CD1c-positive myeloid dendritic cell (primary cell): ENCODE measurements around the gene CORO6.

Experiments used
- DNase-seq: peaks from one replicate; pipeline ENCODE4 v3.0.0-alpha.2; 2016; ENCODE audit errors: extremely low spot score

CORO6 gene

GRCh38 chr17:29613856-29614255, 8.9 kb downstream of the CORO6 start:
- no peak for DNase-seq

GRCh38 chr17:29613352-29613837, 9.3 kb downstream of the CORO6 start:
- peak; percentile 97 for DNase-seq

GRCh38 chr17:29612404-29613280, 10.1 kb downstream of the CORO6 start:
- DNase-seq, result no peak

- DNase-seq, result no peak
Measured at GRCh38 chr17:29612094-29612403, 10.7 kb downstream of the CORO6 start.

DNA sequence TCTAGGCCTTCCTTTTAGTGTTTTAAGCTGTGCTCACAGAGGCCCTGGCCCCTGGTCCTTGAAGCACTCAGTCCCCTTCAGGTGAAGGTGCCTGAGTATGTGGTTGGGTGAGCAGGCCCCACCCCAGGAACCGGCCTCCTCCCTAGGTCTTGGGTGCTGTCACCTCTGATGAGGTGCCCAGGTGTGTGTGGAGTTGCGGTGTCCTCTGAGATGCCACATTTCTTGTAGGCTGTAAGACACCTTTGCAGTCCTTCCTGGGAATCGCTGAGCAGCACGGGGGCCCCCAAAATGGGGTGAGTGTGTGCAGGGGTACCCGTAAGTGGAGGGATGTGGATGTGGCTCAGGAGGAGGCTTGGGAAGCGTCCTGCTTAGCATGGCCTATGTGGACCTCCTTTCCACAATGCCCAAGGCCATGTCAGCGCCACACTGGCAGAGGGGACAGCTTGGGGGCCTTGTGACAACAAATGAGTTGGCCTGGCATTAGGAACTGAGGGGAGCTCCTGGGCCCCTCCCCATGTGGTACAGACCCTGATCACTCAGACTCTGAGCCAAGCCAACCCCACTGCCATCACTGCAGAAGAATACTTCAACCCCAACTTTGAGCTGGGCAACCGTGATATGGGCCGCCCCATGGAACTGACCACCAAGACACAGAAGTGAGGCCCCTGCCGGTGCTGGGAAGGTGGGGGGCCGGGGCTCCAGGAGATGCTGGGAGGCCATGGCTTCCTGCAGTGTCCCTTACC, 11.2 kb downstream of the CORO6 start:
- no peak for DNase-seq

- DNase-seq, result no peak
Measured at GRCh38 chr17:29610395-29610794, 12.3 kb downstream of the CORO6 start.

GRCh38 chr17:29608986-29609385, 13.7 kb downstream of the CORO6 start:
- DNase-seq, result no peak

DNA sequence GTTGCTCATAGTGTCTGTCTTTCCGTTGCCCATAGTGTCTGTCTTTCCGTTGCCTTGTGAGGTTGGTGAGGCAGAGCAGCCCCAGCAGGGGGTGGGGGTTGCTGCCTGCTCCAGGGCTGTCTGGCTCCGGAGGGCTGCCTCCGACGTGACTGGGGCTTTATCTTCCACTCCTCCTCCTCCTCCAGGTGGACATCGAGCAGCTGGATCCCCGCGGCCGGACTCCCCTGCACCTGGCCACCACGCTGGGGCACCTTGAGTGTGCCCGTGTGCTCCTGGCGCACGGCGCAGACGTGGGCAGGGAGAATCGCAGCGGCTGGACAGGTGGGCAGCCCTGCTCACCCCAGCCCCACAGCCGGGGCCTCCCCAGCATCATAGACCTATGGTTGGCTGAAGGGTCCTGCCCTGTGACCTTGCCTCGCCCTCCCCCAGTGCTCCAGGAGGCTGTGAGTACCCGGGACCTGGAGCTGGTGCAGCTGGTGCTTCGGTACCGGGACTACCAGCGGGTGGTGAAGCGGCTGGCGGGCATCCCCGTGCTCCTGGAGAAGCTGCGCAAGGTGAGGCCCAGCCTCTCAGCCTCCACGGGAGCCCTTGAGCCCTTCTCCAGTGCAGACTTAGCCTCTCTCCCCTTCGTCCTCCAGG, 15.0 kb downstream of the CORO6 start:
- no peak for DNase-seq

DNA sequence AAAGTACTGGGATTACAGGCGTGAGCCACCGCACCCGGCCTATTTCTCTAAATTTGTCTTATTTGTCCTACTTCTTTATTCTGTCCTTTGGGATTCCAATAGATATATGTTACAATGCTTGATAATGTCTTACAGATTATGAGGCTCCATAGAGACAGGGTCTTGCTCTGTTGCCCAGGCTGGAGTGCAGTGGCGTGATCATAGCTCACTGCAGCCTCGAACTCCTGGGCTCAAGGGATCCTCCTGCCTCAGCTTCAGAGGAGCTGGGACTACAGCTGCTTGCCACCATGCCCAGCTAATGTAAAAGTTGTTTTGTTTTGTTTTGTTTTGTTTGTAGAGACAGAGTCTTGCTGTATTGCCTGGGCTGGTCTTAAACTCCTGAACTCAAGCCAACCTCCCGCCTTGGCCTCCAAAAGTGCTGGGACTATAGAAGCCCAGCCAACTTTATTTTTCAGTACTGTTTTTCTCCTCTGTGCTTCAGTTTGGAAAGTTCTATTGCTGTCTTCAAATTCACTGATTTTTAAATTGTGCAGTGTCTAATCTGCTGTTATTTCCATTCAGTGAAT, 19.5 kb downstream of the CORO6 start:
- no peak for DNase-seq

GRCh38 chr17:29597361-29598172, 25.1 kb downstream of the CORO6 start:
- no peak for DNase-seq

- DNase-seq, result no peak
Measured at GRCh38 chr17:29596811-29597210, 25.9 kb downstream of the CORO6 start.

- DNase-seq, result no peak
Measured at GRCh38 chr17:29595943-29596774, 26.6 kb downstream of the CORO6 start.

GRCh38 chr17:29595107-29595942, 27.4 kb downstream of the CORO6 start:
- DNase-seq, result no peak

DNA sequence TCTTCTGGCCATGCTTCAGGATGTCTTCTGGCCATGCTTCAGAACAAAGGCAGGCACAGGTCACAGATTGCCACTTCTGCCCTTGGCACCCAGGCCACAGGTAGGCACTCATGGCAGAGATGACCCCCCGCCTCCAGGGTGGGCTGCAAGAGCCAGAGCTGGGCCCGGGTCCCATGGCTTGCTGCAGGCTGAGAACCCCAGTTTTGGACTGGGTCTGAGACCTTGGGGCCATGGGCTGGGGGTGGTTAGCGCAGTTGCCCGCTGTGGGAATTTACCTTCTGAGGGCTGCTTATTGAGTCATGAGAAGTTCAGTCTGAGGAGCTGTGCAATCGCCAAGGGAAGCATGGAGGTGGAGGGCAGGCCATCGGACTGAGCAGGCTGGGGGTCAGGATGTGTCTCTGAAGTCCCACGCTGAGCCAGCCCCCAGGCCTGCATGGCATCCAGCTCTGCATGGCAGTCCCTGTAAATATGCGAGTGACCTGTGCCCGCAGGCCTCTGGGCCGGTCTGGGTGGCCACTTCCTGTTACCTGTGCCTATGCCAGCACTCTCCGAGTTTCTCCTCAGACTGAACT, 28.1 kb downstream of the CORO6 start:
- no peak for DNase-seq

DNA sequence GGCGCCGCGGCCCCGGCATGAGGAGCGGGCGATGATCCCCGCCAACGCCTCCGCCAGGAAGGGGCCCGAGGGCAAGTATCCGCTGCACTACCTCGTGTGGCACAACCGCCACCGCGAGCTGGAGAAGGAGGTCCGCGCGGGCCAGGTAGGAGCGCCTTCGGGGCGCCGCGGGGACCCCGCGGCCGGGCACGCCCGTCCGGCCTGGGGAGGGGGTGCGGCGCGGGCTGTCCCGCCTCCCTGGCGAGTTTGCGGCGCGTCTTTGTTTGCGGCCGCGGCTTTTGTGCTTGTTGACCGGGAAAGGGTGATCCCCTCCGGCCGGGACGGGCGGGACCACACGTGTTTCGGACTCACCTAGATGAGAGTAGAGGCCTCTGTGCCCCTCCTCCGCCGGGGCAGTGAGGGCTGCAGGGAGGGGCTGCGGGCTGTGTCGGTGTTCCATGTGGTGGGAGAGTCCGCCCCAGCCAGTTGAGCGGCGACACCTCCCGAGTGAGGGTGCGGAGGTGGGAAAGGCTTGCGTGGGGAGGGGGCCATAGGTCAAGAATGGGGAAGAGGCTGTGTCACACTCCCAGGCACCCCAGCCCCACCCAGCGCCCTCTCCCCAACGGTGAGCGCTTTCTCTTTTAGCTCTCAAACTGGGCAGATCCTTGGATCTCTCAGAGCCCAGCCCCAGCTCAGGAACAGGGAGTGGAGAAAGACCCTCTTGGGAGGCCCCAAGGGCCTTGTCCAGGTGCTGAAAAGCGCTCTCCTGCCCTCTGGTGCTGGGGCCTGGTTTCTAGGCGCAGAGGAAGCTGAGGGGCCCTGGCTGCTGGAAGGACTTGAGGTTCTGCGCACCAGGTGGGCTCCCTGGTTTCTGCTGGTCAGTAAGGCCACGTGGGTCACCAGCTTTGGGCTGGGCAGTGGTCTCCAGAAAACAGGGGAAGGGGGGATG, 28.9 kb downstream of the CORO6 start:
- peak; percentile 28 for DNase-seq

- DNase-seq, result peak; percentile 37
Measured at GRCh38 chr17:29592850-29593551, 29.7 kb downstream of the CORO6 start, which contains the start of gene ANKRD13B. TSS of gene ANKRD13B (plus strand) at chr17:29593132. CDS start at chr17:29593622, 490 bp downstream.
